PFSK-1 (cell line): ENCODE results near the gene SWAP70.

Experiments
- POLR2AphosphoS5 ChIP-seq: IDR thresholded peaks from 2 replicates; pipeline ENCODE4 v1.6.1; 2012; ENCODE audit warnings: low read depth, mild to moderate bottlenecking, control low read depth, low read length, moderate library complexity
- TAF1 ChIP-seq: IDR thresholded peaks from 2 replicates; pipeline ENCODE4 v1.6.1; 2012; ENCODE audit warnings: low read length, control low read depth, borderline replicate concordance; ENCODE audit not compliant: insufficient read depth

GRCh38 chr11:9799886-9800285 lies 136.0 kb downstream of the SWAP70 start:
- TF ChIP-seq POLR2AphosphoS5 (no peak), TAF1 (no peak)
